Adipocyte (in vitro differentiated cells): ENCODE results near the gene KDF1.

Experiments
- DNase-seq: peaks from one replicate; pipeline ENCODE4 v3.0.0-alpha.2; 2015; ENCODE audit warnings: low read depth
- H3K27me3 ChIP-seq: replicated peaks from 2 replicates; pipeline ENCODE4 v1.7.0; 2013; ENCODE audit warnings: mild to moderate bottlenecking, low read length, moderate library complexity; ENCODE audit not compliant: control insufficient read depth, insufficient read depth
- H3K36me3 ChIP-seq: 2 replicates; pipeline ENCODE4 v1.7.0; 2013; ENCODE audit warnings: low read length, mild to moderate bottlenecking, moderate library complexity; ENCODE audit not compliant: control insufficient read depth, insufficient read depth, severe bottlenecking
- H3K4me1 ChIP-seq: 2 replicates; pipeline ENCODE4 v1.7.0; 2013; ENCODE audit warnings: mild to moderate bottlenecking, low read length, moderate library complexity; ENCODE audit not compliant: control insufficient read depth, insufficient read depth
- H3K4me3 ChIP-seq: 2 replicates; pipeline ENCODE4 v1.7.0; 2013; ENCODE audit warnings: mild to moderate bottlenecking, low read length, moderate library complexity
- H3K9ac ChIP-seq: 2 replicates; pipeline ENCODE4 v1.7.0; 2013; ENCODE audit warnings: mild to moderate bottlenecking, low read length, moderate library complexity
- H3K9me3 ChIP-seq: 2 replicates; pipeline ENCODE4 v1.7.0; 2013; ENCODE audit warnings: mild to moderate bottlenecking, low read length, moderate library complexity; ENCODE audit not compliant: control insufficient read depth

The KDF1 gene

GRCh38 chr1:26910343-26911160 lies 49.7 kb downstream of the KDF1 start:
- H3K4me3 ChIP-seq: no peak overlapping the region
- H3K9ac ChIP-seq: no peak overlapping the region
- H3K4me1 ChIP-seq: no peaks in the 10 kb centered on the region
- H3K27me3 ChIP-seq: no peaks in the 10 kb centered on the region
- no peaks in the 10 kb centered on the region for H3K9me3 ChIP-seq
- no peaks in the 10 kb centered on the region for H3K36me3 ChIP-seq
- no peak for DNase-seq

- DNase-seq: no peak
- H3K9ac ChIP-seq: no peak overlapping the region
- no peak overlapping the region for H3K4me3 ChIP-seq
- H3K36me3 ChIP-seq: no peaks in the 10 kb centered on the region
- H3K4me1 ChIP-seq: no peaks in the 10 kb centered on the region
- H3K27me3 ChIP-seq: no peaks in the 10 kb centered on the region
- no peaks in the 10 kb centered on the region for H3K9me3 ChIP-seq
Measured at GRCh38 chr1:26909951-26910342, 50.3 kb downstream of the KDF1 start.

- Histone ChIP-seq H3K9ac (no peak overlapping the region), H3K36me3 (no peaks in the 10 kb centered on the region), H3K27me3 (no peaks in the 10 kb centered on the region), H3K4me1 (no peaks in the 10 kb centered on the region), H3K9me3 (no peaks in the 10 kb centered on the region), H3K4me3 (no peak overlapping the region)
- DNase-seq: peak; percentile 36
Measured at GRCh38 chr1:26907071-26907917, 53.0 kb downstream of the KDF1 start.

GRCh38 chr1:26900815-26901511 lies 59.3 kb downstream of the KDF1 start:
- DNase-seq: no peak
- H3K9ac ChIP-seq: peak overlapping the region; percentile 98
- H3K27me3 ChIP-seq: no peaks in the 10 kb centered on the region
- H3K9me3 ChIP-seq: no peaks in the 10 kb centered on the region
- H3K4me3 ChIP-seq: peak overlapping the region; percentile 98
- H3K4me1 ChIP-seq: peaks cover 17% of the 10 kb centered on the region
- peaks cover 11% of the 10 kb centered on the region for H3K36me3 ChIP-seq

- peaks cover 19% of the 10 kb centered on the region for H3K36me3 ChIP-seq
- no peaks in the 10 kb centered on the region for H3K27me3 ChIP-seq
- peak within 1 kb of the TSS; percentile 98 for H3K9ac ChIP-seq
- H3K4me3 ChIP-seq: peak within 1 kb of the TSS; percentile 98
- peak; percentile 98 for DNase-seq
- H3K9me3 ChIP-seq: no peaks in the 10 kb centered on the region
- peaks cover 17% of the 10 kb centered on the region for H3K4me1 ChIP-seq
Measured at GRCh38 chr1:26900001-26900814, 60.1 kb downstream of the KDF1 start, which contains the start of gene GPATCH3. Gene GPATCH3 (minus strand): TSS chr1:26900467. CDS start chr1:26900442, 25 bp downstream.
